ENCODE data around the gene TOGARAM1.

Gene TOGARAM1

DNA sequence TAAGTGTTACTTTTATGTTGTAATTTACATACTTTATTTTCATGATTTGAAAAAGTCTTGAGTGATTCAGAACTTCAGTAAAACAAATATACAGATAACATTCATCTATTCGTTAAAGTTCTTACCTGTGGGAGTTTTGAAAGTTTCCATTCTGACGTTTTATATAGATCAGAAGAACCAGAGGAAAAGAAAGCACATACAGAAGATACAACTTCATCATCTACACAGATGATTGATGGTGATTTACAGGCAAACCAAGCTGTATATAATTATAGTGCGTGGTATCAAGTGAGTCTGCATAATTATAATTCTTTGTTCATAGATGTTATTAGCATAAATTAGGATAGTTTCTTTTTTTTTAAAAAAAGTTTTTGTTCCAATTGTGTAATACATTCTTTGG, 152.3 kb downstream of the TOGARAM1 start:
- H3K9me2 ChIP-seq (ENCODE audit: low read depth, low read length), result no peaks in the 10 kb centered on the region
- no peak overlapping the region for H3K4me2 ChIP-seq (ENCODE audit: low read length)
- H3K9me3 ChIP-seq (ENCODE audit: low read length), result no peaks in the 10 kb centered on the region
- H3K9ac ChIP-seq (ENCODE audit: low read length), result no peak overlapping the region
- H3K79me2 ChIP-seq (ENCODE audit: insufficient read depth, low read length), result no peaks in the 10 kb centered on the region
- no peak overlapping the region for H2AFZ ChIP-seq (ENCODE audit: low read length)
- no peaks in the 10 kb centered on the region for H3K4me1 ChIP-seq (ENCODE audit: insufficient read depth, low read length, severe bottlenecking)
- peaks cover 99% of the 10 kb centered on the region for H3K36me3 ChIP-seq (ENCODE audit: insufficient read depth, low read length)
- H3F3A ChIP-seq (ENCODE audit: insufficient read depth, low read length), result no peaks in the 10 kb centered on the region
- no peak overlapping the region for H3K27ac ChIP-seq (ENCODE audit: low read depth, low read length, poor library complexity, severe bottlenecking)
- no peaks in the 10 kb centered on the region for H3K27me3 ChIP-seq (ENCODE audit: insufficient read depth, low read length)
- no peak overlapping the region for H3K4me3 ChIP-seq (ENCODE audit: low read depth, low read length, poor library complexity, severe bottlenecking)
- no peak for TF ChIP-seq EZH2 (IDR thresholded peaks at IDR 0.05; ENCODE audit: borderline replicate concordance, low read length)
- TF ChIP-seq, protein P1, sequence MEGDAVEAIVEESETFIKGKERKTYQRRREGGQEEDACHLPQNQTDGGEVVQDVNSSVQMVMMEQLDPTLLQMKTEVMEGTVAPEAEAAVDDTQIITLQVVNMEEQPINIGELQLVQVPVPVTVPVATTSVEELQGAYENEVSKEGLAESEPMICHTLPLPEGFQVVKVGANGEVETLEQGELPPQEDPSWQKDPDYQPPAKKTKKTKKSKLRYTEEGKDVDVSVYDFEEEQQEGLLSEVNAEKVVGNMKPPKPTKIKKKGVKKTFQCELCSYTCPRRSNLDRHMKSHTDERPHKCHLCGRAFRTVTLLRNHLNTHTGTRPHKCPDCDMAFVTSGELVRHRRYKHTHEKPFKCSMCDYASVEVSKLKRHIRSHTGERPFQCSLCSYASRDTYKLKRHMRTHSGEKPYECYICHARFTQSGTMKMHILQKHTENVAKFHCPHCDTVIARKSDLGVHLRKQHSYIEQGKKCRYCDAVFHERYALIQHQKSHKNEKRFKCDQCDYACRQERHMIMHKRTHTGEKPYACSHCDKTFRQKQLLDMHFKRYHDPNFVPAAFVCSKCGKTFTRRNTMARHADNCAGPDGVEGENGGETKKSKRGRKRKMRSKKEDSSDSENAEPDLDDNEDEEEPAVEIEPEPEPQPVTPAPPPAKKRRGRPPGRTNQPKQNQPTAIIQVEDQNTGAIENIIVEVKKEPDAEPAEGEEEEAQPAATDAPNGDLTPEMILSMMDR (IDR thresholded peaks at IDR 0.05; ENCODE audit: low read length), result no peak
- no peaks in the 10 kb centered on the region for H4K20me1 ChIP-seq (ENCODE audit: insufficient read depth, low read length)

DNA sequence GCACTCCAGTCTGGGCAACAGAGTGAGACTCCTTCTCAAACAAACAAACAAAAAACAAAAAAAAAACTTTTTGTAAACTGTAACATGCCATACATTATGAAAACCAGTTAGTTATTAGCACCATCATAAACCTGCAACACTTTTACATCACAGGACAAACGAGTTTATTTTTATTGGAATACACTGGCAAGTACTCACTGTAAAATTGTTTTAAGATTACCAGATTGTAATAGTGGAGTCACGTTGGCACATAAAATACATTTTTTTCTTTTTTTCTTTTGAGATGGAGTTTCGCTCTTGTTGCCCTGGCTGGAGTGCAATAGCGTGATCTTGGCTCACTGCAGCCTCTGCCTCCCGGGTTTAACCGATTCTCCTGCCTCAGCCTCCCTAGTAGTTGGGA, 156.6 kb downstream of the TOGARAM1 start:
- Histone ChIP-seq H2AFZ (ENCODE audit: low read length) (no peak overlapping the region), H3K27ac (ENCODE audit: low read depth, low read length, poor library complexity, severe bottlenecking) (no peak overlapping the region), H3K36me3 (ENCODE audit: insufficient read depth, low read length) (peaks cover 97% of the 10 kb centered on the region), H4K20me1 (ENCODE audit: insufficient read depth, low read length) (no peaks in the 10 kb centered on the region), H3F3A (ENCODE audit: insufficient read depth, low read length) (no peaks in the 10 kb centered on the region), H3K4me3 (ENCODE audit: low read depth, low read length, poor library complexity, severe bottlenecking) (no peak overlapping the region), H3K27me3 (ENCODE audit: insufficient read depth, low read length) (no peaks in the 10 kb centered on the region), H3K4me2 (ENCODE audit: low read length) (no peak overlapping the region), H3K79me2 (ENCODE audit: insufficient read depth, low read length) (no peaks in the 10 kb centered on the region), H3K9me3 (ENCODE audit: low read length) (no peaks in the 10 kb centered on the region), H3K4me1 (ENCODE audit: insufficient read depth, low read length, severe bottlenecking) (no peaks in the 10 kb centered on the region), H3K9ac (ENCODE audit: low read length) (no peak overlapping the region), H3K9me2 (ENCODE audit: low read depth, low read length) (no peaks in the 10 kb centered on the region)
- TF ChIP-seq, protein P1 (IDR thresholded peaks at IDR 0.05; ENCODE audit: low read length), result no peak
- TF ChIP-seq EZH2 (IDR thresholded peaks at IDR 0.05; ENCODE audit: borderline replicate concordance, low read length), result no peak

DNA sequence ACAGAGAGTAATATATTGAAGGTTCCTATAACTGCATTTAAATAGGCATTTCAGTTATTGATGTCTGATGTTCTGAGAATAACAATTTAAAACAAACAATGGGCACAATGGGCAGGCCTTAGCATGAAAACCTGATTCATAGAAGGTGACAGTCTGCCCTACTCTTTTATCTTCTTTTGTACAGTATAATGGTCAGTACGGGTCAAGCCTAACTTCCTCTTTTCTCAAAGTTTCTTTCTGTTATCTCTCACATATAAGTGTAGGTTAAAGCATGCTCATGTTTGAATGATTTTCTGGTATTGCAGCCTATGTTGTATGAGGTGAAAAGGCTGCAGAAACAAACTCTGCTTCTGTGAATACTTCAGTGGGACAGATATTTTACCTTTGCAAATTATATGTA, 158.1 kb downstream of the TOGARAM1 start:
- H3K9ac ChIP-seq (ENCODE audit: low read length), result no peak overlapping the region
- H3K27me3 ChIP-seq (ENCODE audit: insufficient read depth, low read length), result no peaks in the 10 kb centered on the region
- no peaks in the 10 kb centered on the region for H4K20me1 ChIP-seq (ENCODE audit: insufficient read depth, low read length)
- no peak overlapping the region for H2AFZ ChIP-seq (ENCODE audit: low read length)
- no peak overlapping the region for H3K4me3 ChIP-seq (ENCODE audit: low read depth, low read length, poor library complexity, severe bottlenecking)
- no peaks in the 10 kb centered on the region for H3K79me2 ChIP-seq (ENCODE audit: insufficient read depth, low read length)
- H3K9me2 ChIP-seq (ENCODE audit: low read depth, low read length), result no peaks in the 10 kb centered on the region
- no peaks in the 10 kb centered on the region for H3K4me1 ChIP-seq (ENCODE audit: insufficient read depth, low read length, severe bottlenecking)
- H3K36me3 ChIP-seq (ENCODE audit: insufficient read depth, low read length), result peaks cover 89% of the 10 kb centered on the region
- H3K9me3 ChIP-seq (ENCODE audit: low read length), result no peaks in the 10 kb centered on the region
- TF ChIP-seq, protein P1 (IDR thresholded peaks at IDR 0.05; ENCODE audit: low read length), result no peak
- TF ChIP-seq EZH2 (IDR thresholded peaks at IDR 0.05; ENCODE audit: borderline replicate concordance, low read length), result no peak
- no peak overlapping the region for H3K4me2 ChIP-seq (ENCODE audit: low read length)
- no peak overlapping the region for H3K27ac ChIP-seq (ENCODE audit: low read depth, low read length, poor library complexity, severe bottlenecking)
- H3F3A ChIP-seq (ENCODE audit: insufficient read depth, low read length), result no peaks in the 10 kb centered on the region

Data from OCI-LY1 (cell line).